Stimulated activated naive CD8-positive, alpha-beta T cell treated with anti-CD3 and anti-CD28 coated beads, Interleukin-15, amount 100 ng/mL, for 72 hours (primary cell): Measurements from ENCODE around the gene ISX.

Experiments
- ATAC-seq: fragments of 150-1000 bp; cut with Tn5 transposase; 2 replicates; pipeline ENCODE4 v1.10.0; 2021; ENCODE audit warnings: mild to moderate bottlenecking, moderate library complexity
- DNase-seq, 2 donors: peaks; one replicate each; pipeline ENCODE4 v3.0.0; 2021 to 2022
- H3K27ac Mint-ChIP-seq, 2 donors: one replicate each; pipeline ENCODE4 v1.8.0; 2022; ENCODE audit warnings: mild to moderate bottlenecking in 2 of 2, mixed read lengths in 2 of 2, moderate library complexity in 2 of 2
- H3K27me3 Mint-ChIP-seq: one replicate; pipeline ENCODE4 v1.8.0; 2022; ENCODE audit warnings: mixed read lengths
- H3K4me1 Mint-ChIP-seq: one replicate; pipeline ENCODE4 v1.8.0; 2022; ENCODE audit warnings: mild to moderate bottlenecking, mixed read lengths
- H3K4me3 Mint-ChIP-seq, 2 donors: one replicate each; pipeline ENCODE4 v1.8.0; 2022; ENCODE audit warnings: mild to moderate bottlenecking in 2 of 2, mixed read lengths in 2 of 2, moderate library complexity in 1 of 2
- H3K9me3 Mint-ChIP-seq, 2 donors: one replicate each; pipeline ENCODE4 v1.8.0; 2022; ENCODE audit warnings: mixed read lengths in 2 of 2

The ISX gene

DNA sequence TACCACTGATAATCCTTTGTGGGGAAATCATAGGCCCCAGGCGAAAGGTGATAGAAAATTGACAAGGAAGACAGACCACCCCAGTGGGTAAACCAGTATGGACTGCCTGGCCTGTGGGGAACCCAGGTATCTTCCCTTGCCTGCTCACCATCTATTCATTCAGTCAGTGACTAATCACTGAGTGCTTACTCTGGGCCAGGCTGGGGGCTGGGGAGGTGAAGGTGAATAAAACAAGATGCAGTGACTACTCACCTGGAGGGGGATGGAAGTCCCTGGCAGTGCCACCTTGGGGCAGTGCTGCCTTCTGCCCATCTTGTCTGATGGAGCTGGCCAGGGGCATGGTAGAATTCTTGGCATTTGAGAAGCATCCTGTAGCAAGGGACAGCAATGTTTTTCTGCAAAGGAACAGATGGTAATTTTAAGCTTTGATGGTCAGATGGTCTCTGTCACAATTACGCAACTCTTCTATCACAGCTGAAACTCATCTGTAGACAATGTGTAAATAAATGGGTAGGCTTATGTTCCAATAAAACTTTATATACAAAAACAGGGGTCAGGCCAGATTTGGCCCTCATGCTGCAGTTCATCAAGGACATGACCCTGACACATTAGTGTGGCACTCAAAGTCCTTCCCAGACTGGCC is 4.6 kb downstream of the ISX start:
- ATAC-seq = no peak
- no peaks in the 10 kb centered on the region for H3K4me1 Mint-ChIP-seq
- H3K9me3 Mint-ChIP-seq = peaks cover 4 to 8% of the 10 kb centered on the region in 2 donors
- H3K27me3 Mint-ChIP-seq = peaks cover 6% of the 10 kb centered on the region
- no peak overlapping the region for H3K4me3 Mint-ChIP-seq
- DNase-seq = no peak
- no peak overlapping the region for H3K27ac Mint-ChIP-seq

DNA sequence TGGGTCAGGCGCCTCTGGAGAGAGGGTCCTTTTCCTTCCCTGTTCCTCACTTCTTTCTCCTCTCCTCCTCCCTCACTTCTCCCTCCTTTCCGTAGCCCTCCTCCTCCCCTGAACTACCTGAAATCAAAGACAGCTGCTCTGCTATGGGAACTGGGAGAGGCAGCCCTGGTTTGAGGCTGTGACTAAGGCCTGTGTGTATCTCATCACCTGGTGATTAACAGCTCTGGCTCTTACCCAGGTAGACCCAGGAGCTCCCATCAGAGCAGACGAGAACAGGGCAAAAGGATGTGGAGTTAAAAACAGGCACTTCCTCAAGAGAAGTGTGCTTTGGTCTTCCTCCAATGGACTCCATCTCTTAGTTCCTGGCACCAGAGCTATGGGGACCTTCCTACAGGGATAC is 5.8 kb downstream of the ISX start:
- H3K4me3 Mint-ChIP-seq = no peak overlapping the region
- ATAC-seq = no peak

DNA sequence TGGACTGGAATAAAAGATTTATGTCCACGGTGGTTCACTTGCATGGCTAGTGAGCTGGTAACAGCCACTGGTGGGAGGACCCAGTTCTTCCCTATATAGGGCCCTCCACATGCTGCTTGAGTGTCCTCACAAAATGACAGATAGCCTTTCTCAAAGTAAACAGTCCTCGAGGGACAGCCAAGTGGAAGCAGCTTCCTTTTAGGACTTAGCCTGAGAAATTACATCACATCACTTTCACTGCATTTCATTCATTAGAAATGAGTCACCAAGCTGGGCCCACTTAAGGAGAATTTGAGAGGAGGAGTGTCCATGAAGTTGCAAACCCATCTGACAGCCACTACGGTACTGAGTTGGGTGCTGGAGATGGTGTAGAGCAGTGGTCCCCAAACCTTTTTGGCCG is 7.0 kb downstream of the ISX start:
- H3K27ac Mint-ChIP-seq = no peak overlapping the region
- H3K4me3 Mint-ChIP-seq = no peak overlapping the region
- DNase-seq = no peak
- peaks cover 4 to 7% of the 10 kb centered on the region in 2 donors for H3K9me3 Mint-ChIP-seq
- no peaks in the 10 kb centered on the region for H3K4me1 Mint-ChIP-seq
- ATAC-seq = no peak
- H3K27me3 Mint-ChIP-seq = peaks cover 14% of the 10 kb centered on the region

More for the DNA sequence above, 5.8 kb downstream of the ISX start:
- Mint-ChIP-seq H3K27me3 (peaks cover 6% of the 10 kb centered on the region), H3K9me3 (peaks cover 4 to 7% of the 10 kb centered on the region in 2 donors), H3K27ac (no peak overlapping the region), H3K4me1 (no peaks in the 10 kb centered on the region)
- DNase-seq = no peak

DNA sequence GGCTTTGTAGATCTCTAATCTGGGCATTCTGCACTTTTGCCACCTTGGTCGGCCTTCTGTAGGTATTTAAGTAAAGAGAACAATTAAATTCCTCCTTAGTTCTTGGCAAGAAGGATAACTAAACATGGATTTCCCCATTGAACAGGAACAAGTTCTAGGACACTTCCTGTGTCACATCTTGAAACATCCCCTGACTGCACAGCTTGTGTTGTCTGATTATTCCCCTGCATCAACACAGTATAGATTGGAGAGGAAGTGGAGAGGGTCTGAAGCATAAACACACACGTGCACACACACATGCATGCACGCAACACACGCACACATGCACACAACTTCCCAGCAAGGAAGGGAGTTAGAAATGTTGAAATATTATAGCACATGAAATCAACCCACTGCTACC is 8.6 kb downstream of the ISX start:
- ATAC-seq (no peak), DNase-seq (no peak)
- Mint-ChIP-seq H3K9me3 (peaks cover 4 to 7% of the 10 kb centered on the region in 2 donors), H3K4me1 (no peaks in the 10 kb centered on the region), H3K27me3 (peaks cover 15% of the 10 kb centered on the region), H3K27ac (no peak overlapping the region), H3K4me3 (no peak overlapping the region)

DNA sequence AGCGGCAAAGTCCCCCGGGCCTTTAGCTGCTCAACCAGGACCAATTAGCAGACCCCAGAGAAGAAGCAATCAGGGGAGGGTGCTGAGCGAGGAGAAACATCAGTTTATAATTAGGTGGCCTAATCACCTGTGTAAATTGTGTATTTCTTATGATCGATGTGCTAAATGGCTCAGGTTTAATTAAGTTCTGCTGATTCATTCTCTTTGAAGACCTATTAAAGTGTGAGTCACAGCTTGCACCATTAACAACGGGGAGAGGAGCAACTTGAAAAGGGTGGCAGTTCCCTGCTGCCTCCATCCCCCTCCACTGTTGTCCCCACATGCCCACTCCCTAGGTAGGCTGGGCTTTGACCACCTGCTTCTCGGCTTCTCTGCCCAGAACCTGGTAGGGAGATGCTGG is 10.7 kb downstream of the ISX start:
- ATAC-seq (no peak), DNase-seq (no peak)
- H3K27ac Mint-ChIP-seq = no peak overlapping the region
- no peaks in the 10 kb centered on the region for H3K4me1 Mint-ChIP-seq
- no peak overlapping the region for H3K4me3 Mint-ChIP-seq
- peaks cover 4 to 7% of the 10 kb centered on the region in 2 donors for H3K9me3 Mint-ChIP-seq
- peaks cover 15% of the 10 kb centered on the region for H3K27me3 Mint-ChIP-seq

DNA sequence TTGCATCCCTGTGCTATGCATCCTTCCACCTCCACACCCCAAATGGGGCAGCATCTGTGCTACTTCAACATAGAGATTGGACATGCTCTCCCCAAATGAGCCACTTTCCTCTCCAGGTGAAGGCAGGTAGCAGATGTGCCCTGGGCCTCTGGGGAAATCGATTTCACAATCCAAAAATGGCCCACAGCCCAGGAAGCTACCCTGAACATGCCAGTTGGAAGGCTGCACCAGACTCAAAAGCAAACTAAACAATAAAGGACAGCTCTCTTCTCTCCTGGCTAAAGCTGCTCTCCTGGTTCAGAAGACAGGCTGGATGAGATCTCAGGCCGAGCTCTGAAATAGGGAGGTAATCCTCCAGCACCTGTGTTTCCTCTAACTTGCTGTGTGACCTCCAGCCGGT is 19.7 kb downstream of the ISX start:
- ATAC-seq (no peak), DNase-seq (no peak)
- H3K4me3 Mint-ChIP-seq = no peak overlapping the region
- H3K4me1 Mint-ChIP-seq = no peaks in the 10 kb centered on the region
- H3K27me3 Mint-ChIP-seq = peaks cover 17% of the 10 kb centered on the region
- H3K27ac Mint-ChIP-seq = no peak overlapping the region
- peaks cover 0 to 21% of the 10 kb centered on the region in 2 donors for H3K9me3 Mint-ChIP-seq

DNA sequence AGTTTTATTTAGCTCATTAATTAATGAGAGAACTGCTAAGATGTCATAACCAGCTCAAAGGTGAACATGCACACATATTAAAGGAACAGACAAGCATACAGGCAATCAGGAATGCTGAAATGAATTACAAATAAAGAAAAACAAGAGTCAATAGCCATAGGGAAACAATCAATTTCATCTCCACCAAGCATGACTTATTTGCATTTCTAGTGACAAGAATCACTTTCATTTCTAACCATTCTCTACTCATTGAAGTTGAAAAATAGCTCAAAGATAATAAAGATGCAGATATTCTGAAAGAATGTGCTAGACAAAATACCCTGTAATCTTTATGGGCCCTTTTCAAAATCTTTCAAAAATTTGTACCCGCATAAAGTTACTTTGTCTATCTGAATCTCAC is 23.2 kb downstream of the ISX start:
- DNase-seq (no peak), ATAC-seq (no peak)
- peaks cover 17% of the 10 kb centered on the region for H3K27me3 Mint-ChIP-seq
- H3K27ac Mint-ChIP-seq = no peak overlapping the region
- H3K4me3 Mint-ChIP-seq = no peak overlapping the region
- peaks cover 0 to 11% of the 10 kb centered on the region in 2 donors for H3K9me3 Mint-ChIP-seq
- H3K4me1 Mint-ChIP-seq = no peaks in the 10 kb centered on the region

DNA sequence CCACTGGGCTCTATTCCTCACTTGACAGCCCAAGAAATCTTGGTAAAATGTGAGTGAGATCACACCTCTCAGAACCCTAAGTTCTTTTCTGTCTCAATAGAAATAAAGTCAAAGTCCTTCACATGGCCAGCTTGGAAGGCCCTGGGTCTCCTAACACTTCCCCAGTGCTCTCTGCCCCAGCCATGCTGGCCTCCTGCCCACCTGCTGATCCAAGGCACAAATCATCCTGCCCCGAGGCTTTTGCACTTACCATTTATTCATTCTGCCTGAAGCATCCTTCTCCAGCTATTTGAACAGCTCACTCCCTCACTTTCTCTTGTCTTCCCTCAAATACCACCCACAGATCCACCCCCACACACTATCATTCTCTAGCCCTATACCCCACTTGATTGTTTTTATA is 26.4 kb downstream of the ISX start:
- Mint-ChIP-seq H3K4me3 (no peak overlapping the region), H3K4me1 (no peaks in the 10 kb centered on the region), H3K27me3 (peaks cover 13% of the 10 kb centered on the region), H3K27ac (no peak overlapping the region), H3K9me3 (no peaks in the 10 kb centered on the region)
- DNase-seq (no peak), ATAC-seq (no peak)

DNA sequence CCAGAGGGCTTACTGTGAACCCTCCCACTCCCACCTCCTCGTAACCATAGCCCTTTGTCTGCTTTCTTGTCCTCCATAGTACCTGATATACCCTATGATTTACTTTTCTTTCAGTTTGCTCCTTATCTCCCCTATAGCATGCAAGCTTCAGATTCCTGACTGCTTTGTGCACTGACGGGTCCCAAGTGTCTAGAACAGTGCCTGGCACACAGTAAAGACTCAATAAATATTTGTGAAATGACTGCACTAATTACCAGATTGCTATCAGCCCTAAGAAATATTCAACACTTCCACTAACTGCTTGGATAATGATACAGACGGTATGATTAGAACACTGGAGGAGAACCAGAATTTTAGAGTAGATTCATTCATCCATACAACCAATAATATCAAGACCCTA is 33.0 kb downstream of the ISX start:
- no peaks in the 10 kb centered on the region for H3K9me3 Mint-ChIP-seq
- peaks cover 11% of the 10 kb centered on the region for H3K27me3 Mint-ChIP-seq
- H3K27ac Mint-ChIP-seq = no peak overlapping the region
- DNase-seq = no peak
- no peak overlapping the region for H3K4me3 Mint-ChIP-seq
- no peaks in the 10 kb centered on the region for H3K4me1 Mint-ChIP-seq
- ATAC-seq = no peak

DNA sequence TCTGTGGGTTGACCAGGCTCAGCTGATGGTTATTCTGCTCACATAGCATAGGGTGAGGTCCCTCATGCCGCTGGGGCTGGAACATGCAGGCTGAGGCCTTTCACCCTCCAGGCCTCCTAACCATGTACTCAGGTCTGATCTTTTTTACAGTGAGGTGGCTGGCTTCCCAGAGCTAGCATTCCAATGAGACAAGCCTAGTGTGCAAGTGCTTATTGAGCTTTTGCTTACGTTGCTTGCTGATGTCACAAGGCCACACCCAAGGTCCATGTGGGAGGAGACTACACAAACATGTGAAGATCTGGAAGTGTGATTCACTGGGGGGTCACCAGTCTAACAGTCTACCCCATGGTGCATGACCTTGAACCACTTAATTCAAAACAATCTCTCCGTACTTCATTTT is 33.9 kb downstream of the ISX start:
- Mint-ChIP-seq H3K4me3 (no peak overlapping the region), H3K4me1 (no peaks in the 10 kb centered on the region)
- no peak for ATAC-seq

DNA sequence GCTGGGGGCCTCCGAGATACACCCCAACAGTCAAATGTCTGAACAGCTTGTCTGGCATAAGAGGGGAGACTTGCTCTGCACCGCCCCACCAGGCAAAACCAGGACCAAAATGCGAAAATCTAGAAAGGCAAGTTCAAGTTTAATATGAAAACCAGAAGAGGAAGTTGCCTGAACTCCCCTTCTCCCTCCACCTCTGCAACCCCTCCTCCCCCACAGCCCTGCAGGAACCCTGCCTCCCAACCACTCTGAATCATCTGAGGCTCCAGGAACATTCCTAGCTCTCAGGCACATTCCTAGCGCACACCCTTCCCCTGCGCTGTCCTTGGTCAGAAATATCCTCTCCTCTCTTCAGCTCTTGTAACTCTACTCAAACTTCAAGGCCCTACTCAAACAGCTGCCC is 36.7 kb downstream of the ISX start:
- Mint-ChIP-seq H3K27ac (no peak overlapping the region), H3K9me3 (no peaks in the 10 kb centered on the region), H3K4me1 (no peaks in the 10 kb centered on the region), H3K27me3 (peaks cover 19% of the 10 kb centered on the region), H3K4me3 (no peak overlapping the region)
- no peak for DNase-seq
- ATAC-seq = no peak

More for the DNA sequence above, 33.9 kb downstream of the ISX start:
- no peak for DNase-seq
- Mint-ChIP-seq H3K9me3 (no peaks in the 10 kb centered on the region), H3K27ac (no peak overlapping the region), H3K27me3 (peaks cover 17% of the 10 kb centered on the region)

DNA sequence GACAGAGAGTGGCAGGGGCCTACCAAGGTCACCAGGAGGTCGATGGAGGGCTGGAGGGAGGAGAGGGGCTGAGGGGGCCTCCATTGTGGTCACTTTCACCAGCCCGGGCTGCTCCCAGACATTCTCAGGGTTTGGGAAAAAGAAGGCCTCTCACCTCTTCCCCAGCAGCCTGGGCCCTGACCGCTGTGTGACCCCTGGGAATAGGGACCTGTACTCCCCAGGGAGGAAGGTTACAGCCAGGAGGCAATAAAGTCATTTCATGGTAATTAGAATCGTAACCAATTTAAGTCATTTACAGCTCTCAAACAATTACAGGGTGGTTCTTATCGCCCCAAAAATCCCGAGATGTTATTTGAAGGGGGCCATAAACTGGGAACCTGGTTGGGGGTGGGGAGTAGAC is 37.8 kb downstream of the ISX start:
- ATAC-seq (no peak), DNase-seq (no peak)
- Mint-ChIP-seq H3K4me3 (no peak overlapping the region), H3K27ac (no peak overlapping the region), H3K27me3 (peaks cover 28% of the 10 kb centered on the region), H3K9me3 (peaks cover under 1 to 6% of the 10 kb centered on the region in 2 donors), H3K4me1 (no peaks in the 10 kb centered on the region)

DNA sequence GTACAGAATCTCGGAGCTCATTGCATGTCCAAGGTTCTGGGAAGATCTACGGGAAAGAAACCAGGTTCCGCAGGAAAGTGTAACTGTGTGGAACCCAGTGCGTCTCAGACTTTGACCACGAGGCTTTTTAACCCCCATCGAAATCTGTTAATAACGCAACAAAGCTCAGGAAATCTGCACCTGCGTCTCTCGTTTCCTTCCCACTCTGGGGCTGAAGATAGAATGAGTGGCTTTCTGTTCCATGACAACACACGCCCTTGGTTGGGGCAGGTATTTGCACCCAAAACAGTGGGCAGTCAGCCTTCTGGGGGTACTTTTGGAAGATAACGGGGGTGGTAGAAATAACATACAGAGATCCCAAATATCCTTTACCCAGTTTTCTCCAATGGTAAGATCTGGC is 38.5 kb downstream of the ISX start:
- Mint-ChIP-seq H3K27me3 (peaks cover 34% of the 10 kb centered on the region), H3K4me1 (no peaks in the 10 kb centered on the region), H3K4me3 (no peak overlapping the region), H3K9me3 (peaks cover 5 to 12% of the 10 kb centered on the region in 2 donors), H3K27ac (no peak overlapping the region)
- no peak for ATAC-seq
- no peak for DNase-seq

DNA sequence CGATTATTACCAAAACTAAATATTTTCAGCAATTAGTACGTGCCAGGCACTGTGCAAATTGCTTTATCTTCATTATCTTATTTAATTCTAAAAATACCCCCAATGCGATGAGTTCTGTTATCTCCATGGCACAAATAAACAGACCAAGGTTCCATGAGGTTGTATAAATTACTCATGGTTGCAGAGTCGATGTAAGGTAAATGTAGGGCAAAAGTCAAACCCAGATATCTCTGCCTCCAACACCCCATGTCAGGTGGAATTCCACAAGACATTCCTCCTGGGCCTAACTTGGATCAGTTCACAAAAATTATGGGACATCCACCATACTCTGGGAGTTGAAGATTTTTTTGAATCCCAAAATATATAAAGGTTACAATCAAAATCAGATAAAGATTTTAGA is 43.7 kb downstream of the ISX start:
- ATAC-seq (no peak), DNase-seq (no peak)
- H3K4me3 Mint-ChIP-seq = no peak overlapping the region
- no peaks in the 10 kb centered on the region for H3K4me1 Mint-ChIP-seq
- H3K9me3 Mint-ChIP-seq = peaks cover 5 to 12% of the 10 kb centered on the region in 2 donors
- H3K27me3 Mint-ChIP-seq = peaks cover 38% of the 10 kb centered on the region
- H3K27ac Mint-ChIP-seq = no peak overlapping the region

DNA sequence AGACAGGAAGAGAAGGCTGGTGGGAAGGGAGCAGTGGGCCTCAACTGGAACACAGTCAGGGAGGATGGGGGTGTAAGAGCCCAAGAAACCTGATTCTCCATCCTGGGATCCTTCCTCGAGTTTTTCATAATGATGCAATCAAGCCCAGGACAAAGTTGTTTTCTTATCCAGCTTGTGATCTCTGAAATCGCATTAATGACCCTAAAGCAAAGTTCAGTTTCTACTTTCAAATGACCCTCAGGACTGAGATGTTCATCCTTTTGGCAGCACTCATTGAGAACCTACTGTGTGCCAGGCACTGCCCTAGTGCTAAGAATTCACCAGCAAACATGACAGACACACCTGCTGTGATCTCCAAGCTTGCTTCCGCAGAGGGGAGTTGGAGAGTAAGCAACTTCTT is 45.3 kb downstream of the ISX start:
- H3K27ac Mint-ChIP-seq = no peak overlapping the region
- H3K27me3 Mint-ChIP-seq = peaks cover 28% of the 10 kb centered on the region
- ATAC-seq (no peak), DNase-seq (no peak)
- no peak overlapping the region for H3K4me3 Mint-ChIP-seq
- H3K9me3 Mint-ChIP-seq = peaks cover 5 to 12% of the 10 kb centered on the region in 2 donors
- no peaks in the 10 kb centered on the region for H3K4me1 Mint-ChIP-seq

DNA sequence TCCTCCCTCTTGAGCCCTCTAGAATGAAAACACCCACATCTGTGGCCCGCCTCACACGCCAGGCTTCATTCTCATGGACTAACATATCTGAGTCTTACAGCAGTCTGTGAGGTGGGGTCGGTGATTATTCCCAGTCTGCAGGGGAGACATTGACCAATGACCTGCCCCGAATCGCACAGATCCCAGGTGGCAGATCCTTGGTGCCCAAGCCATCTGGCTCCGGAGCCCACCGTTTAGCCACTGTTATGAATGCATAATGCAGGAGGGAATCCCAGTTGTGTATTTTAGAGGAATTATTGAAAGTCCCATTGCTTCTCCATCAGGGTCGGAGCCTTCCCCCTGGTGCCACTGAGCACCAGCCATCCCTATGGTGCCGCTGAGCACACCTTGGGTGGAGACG is 47.4 kb downstream of the ISX start:
- Mint-ChIP-seq H3K9me3 (peaks cover 5 to 10% of the 10 kb centered on the region in 2 donors), H3K27ac (no peak overlapping the region), H3K4me3 (no peak overlapping the region), H3K4me1 (no peaks in the 10 kb centered on the region), H3K27me3 (peaks cover 18% of the 10 kb centered on the region)
- ATAC-seq = no peak
- no peak for DNase-seq
